HG03439 (cell line): ENCODE results near the gene PTPA.
"Not testable (repeated sequence)": the region's sequence is repeated elsewhere in the genome, so short reads cannot be mapped to it uniquely, and the experiment has no call there.

Experiments used
- ATAC-seq: cut with Tn5 transposase; IDR thresholded peaks from one replicate; pipeline ENCODE4 v1.9.1; 2021; ENCODE audit warnings: mild to moderate bottlenecking, moderate library complexity; ENCODE audit not compliant: unreplicated experiment

The PTPA gene

DNA sequence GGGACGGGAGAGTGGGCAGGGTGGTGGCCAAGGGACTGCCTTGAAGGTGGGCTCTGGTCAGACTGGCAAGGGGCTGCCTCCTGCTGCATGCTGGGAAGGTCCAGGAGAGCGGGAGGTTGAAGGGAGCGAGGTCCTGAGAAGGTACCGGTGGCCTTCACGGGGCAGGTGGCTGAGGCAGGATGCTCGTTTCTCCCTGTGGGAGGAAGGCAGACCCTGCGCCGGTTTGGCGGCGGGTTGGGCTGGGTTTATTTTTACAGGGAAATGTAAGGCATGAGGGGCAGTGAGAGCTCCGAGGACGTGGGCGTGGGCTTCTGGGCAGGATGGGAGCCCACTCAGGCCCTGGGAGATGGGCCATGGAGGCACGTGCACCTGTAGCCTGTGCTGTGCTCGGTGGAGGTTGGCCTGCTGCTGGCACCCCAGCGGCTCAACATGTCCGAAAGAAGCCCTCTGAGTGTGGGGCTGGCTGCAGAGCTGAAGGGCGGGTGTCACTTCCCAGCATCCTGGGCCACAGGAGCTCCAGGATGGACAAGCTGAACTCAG is 39.5 kb downstream of the PTPA start:
- ATAC-seq = no peak

DNA sequence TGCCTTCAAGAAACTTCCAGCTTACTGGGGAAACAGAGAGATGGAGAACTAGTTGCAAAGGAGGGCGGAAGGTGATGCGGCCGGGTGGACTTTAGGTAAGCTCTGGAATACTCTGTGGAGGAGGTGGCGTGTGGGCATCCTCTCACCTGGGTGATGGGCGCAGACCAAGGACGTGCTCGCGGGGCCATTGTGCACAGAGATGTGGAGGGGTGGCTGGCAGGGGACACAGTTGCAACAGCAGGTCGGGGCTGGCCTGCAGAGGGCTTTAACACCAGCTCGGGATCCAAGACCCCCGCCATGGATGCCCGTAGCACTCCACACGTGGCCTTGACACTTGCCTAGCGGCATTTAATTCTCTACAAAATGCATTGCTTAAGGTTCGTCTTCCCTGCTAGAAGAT is 40.3 kb downstream of the PTPA start:
- no peak for ATAC-seq

DNA sequence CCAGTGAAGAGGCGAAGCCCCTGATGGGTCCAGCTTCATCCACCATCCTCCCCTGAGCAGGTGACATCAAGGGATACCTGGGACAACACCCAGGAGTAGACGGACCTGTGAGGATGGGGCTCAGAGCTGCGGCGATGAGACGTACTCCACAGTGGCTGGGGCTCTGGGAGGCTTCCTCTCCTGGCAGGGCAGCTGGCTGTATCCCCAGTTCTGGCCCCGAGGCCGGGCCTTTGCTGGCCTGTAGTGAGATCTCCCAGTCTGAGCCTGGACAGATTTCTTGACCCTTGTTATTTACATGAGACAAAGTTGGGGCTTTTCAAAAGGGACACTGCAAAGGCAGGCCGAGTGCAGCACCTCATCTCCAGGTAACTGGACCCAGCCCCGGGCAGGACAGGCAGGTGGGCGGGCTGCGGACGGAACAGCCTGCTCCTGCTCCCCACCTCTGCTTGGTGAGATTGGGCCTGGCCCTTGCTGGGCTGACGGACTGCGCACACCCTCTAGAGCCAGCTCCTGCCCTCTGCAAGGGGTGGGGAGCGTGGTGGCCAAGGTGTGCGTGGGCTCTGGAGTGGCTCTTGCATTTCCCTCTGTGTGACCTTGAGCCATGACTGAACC is 43.8 kb downstream of the PTPA start:
- no peak for ATAC-seq

DNA sequence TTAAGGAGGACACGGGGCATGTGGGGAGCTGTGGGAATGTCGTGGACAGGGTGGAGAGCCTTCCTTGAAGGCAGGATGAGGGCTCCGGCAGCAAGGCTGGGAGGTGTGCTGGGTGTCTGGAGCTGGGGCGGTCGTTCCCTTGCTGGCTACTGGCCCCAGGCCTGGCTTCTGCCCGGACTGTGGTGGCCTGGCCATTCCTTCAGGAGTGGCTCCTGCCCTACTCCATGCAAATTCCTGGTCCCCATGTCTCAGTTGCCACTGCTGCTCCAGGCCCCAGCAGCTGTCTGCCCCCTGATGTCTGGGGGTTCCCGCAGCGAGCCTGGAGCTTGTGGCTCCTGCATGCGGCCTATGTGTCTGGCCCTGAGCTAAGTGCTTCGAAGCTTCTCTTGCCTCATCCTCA is 44.9 kb downstream of the PTPA start:
- ATAC-seq = no peak

DNA sequence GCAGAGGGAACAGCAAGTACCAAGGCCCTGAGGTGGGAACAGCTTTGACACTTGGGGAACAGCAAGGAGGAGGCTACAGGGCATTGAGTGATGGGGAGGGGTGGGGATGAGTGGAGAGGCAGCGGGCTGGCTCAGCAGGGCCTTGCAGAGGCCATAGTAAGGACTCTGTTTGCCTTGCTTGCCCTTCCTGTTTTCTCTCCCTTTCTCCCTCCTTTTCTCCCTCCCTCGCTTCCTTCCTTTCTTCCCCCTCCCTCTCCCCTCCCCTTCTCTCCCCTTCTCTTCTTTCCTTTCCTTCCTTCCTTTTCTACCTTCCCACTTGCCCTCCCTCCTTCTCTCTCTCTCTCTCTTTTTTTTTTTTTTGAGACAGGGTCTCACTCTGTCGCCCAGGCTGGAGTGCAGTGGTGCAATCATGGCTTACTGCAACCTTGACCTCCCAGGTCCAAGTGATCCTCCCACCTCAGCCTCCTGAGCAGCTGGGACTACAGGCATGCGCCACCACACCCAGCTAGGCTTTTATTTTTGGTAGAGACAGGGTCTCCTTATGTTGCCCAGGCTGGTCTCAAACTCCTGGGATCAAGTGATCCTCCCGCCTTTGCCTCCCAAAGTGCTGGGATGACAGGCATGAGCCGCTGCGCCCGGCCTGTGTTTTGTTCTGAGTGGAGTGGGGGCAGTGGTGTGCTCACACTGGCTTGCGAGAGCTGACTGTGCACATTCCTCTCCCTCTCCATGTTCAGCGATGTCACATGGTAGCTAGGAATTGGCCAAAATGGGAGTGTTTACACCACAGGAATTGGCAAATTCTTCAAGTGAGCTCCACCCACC is 49.7 kb downstream of the PTPA start:
- no peak for ATAC-seq

DNA sequence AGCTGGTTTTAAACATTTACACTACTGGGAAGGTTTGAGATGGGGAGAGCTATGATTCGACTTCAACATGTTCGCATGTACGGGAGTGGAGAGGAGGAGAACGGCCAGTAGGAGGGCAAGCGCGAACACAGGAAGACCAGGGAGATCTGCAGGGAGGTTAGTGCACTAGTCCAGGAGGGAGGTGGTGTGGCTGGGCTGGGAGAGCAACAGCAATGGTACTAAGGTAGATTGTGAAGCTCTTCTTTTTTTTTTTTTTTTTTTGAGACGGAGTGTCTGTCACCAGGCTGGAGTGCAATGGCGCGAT is 50.3 kb downstream of the PTPA start:
- ATAC-seq = no peak

DNA sequence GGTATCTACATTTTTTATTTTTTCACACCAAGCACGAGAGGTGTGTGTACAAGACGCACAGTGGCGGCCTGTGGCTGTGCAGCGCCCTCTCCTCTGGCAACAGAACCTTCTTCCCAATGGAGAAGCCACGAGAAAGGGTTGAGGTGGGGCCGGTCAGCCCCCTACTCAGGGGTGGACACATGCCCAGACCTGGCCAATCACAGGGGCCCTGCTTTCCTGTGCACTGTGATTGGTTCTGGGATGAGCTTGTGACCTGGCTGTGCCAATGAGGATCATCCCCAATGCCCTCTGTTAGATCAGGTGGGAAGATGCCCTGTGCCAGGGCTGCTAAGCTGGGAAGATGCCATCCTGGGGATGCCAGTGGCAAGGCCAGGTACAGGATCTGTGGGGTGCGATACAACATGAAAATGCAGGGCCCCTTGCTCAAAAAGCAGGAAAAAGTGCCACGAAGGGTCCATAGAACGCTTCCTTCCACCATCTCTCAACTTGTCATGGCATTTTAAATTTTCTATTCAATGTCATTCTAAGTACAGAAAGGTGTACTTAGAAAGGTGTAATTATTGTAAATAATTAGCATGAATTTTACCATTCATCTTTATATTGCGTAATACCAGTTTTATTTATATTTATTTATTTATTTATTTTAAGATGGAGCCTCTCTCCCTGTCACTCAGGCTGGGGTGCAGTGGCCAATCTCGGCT is 51.4 kb downstream of the PTPA start:
- no peak for ATAC-seq

DNA sequence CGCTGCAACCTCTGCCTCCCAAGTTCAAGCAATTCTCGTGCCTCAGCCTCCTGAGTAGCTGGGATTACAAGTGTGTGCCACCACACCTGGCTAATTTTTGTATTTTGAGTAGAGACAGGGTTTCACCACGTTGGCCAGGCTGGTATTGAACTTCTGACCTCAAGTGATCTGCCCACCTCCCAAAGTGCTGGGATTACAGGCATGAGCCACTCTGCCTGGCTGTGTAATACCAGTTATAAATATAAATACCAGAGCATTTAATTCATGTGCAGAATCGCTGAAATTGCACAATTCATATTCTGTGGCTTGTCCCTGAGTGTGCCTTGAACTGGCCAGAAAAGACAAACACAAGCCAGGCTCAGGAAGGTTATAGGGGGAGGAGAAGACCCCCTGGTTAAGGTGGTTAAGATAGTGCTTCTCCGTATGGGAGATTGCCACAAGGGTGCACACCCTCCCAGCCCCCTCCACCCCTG is 52.0 kb downstream of the PTPA start:
- not testable (repeated sequence) for ATAC-seq

DNA sequence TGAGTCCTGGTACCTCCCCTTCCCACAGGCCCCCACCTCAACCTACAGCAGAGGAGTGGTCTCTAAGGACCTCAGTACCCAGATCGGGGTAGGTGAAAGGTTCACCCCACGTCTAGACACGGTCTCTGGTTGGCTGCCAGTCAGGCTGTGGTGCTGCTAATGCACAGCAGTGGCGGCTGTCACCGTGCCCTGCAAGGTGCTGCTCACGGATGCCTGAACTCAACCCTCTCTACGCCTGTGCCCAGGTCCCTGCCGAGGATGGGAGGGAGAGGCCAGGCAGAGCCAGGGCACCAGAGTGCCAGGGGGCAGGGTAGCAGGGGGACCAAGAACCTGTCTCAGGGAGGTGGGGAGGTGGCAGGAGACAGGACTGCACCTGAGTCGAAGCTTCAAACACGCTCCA is 52.5 kb downstream of the PTPA start:
- no peak for ATAC-seq

DNA sequence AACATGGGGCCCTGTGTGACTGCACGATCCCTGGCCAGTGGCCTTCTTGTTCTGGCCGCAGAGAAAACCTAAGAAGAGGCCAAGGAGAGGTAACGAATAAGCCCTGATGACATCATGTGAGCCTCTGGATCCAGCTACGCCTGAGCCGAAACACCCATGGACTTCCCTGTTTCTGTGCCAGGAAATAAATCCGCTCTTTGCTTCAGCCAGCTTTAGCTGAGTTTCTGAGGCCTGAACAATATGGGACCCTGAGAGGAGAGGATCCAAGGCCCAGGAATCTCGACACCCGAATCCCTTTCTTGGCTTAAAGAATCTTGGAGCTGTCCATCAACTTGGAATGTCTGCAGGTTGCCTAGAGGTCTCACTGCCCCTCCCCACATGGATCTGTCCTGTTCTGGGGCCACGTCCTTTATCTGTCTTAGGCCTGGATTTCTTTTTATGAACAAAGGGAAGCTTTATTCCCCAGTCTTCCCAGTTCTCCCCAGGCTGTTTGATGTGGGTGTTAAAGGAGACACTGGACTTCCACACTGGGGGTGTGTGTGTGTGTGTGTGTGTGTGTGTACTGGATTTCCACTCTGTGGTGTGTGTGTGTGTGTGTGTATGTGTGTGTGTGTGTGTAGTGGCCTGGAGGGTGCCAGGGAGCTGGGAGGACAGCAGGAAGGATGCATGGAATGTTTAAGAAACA is 53.2 kb downstream of the PTPA start:
- ATAC-seq = no peak

DNA sequence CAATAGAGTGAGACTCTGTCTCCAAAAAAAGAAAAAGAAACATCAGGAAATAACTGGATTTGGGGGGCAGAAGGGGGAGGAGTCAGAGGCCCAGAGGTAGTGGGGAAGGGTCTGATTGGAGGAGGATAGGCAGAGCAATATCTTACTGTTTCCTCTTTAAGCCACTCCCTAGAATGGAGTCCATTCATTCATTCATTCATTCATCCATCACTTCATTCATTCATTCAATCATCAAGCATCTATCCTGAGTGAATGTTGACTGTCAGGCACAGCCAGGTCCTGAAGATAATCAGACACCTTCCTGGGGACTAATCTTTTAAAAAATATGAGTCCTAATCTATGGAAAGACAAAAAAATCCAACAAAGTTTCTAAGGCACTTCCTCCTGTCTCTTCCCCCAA is 54.0 kb downstream of the PTPA start:
- ATAC-seq = no peak

DNA sequence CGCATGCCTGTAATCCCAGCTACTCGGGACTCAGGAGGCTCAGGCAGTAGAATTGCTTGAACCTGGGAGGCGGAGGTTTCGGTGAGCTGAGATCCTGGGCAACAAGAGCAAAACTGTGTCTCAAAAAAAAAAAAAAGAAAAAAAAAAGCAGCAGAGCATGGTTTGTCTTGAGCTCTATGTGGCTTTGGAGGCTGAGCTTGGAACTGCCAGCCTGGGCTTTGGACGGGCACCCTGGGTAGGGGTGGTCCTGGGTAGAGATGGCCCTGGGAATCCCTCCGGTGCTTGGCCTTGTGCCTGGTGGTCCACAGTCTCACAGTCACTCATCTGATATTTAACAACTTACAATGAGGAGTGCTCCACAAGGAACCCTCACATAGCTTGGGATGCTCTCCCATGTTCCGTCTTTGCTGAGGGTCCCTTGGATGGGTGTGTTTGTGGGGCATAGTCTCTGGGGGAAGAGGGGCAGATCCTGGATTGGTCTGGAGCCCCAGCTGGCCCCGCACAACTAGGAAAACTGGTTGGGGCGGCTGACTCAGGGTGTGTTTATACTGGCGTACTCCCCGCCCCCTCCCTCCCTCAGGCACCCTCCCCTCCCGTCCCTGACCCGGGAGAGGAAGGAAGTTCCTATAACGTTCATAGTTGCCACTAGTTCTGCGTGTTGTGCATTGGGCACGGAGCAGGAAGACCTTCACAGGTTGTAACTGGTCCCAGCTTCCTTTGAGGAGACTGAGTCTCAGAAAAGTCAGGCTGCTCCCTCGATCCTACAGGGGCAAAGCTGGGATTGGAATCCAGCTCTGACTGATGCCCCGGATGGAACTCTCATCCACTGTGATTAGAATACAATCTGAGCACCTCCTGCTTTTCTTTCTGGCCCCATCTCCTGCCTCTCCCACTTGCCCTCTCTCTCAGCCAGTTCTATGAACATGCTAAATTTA is 55.7 kb downstream of the PTPA start:
- no peak for ATAC-seq

DNA sequence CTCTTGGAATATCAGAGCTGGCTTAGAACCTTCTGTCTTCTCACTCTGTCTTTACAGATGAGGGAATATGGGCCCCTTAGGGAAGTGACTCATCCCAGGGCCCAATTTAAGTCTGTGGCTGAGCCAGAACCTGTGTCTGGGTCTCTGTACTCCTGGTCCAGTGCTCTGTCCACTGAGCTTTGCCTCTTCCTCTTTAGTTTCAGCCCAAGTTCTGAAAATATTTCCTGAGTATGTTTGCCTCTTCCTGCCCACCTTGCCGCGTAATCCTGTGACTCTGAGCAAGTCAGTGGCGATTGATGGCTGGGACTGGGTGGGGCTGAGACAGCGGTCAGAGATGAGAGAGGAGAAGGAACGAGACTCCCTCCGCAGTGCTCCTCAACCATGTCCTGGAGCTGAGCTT is 59.0 kb downstream of the PTPA start:
- ATAC-seq = no peak

DNA sequence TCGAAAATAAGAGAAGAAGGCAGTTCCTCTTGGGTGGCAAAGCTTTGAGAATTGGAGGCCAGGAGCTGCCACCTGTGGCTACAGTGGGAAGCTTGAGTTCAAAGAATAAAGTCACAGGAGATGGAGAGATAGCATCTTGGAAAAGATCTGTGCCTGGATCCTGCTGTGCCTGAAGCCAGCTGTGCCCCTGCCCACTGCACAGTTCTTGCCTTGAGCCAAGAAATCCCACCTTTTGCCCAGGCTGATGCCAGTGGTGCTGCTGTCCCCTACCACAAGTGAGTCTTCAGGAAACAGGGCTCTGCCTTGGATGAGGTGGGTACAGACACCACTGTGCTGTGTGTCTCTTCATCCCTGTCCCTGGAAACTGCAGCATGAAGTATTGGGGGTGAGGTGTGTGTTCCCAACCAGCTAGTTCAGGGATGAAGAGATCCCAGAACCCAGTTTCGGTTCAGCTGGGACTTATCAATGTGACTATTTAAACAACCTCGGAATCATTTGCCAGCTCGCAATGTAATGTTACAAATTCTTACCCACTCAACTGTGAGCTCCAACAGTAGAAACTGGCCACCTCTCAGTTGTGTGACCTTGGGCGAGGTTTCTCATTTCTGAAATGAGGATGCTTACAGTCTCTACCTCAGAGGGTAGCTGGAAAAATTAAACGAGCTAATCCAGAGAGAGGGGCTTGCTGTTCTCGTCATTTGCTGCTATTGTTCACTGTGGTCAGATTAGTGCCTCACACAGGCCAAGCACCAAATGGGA is 61.0 kb downstream of the PTPA start:
- ATAC-seq = no peak

DNA sequence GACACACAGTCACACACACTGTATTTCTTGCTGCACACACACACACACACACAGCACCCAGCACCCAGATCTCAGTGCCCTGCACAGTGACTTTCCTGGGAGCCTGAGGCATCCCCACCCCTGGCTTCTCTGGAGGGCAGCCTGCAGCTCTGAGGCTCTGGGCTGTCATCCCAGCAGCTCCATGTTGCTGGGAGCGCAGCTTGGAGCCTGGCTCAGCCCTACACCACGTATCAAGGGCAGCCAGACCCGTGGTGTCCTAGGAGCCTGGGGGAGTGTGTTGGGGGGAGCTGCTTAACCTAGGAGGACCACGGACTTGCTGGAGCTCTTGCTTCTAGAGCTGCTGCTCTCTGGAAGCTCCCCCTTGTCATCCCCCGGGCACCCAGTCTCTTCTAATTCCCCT is 61.6 kb downstream of the PTPA start:
- no peak for ATAC-seq

DNA sequence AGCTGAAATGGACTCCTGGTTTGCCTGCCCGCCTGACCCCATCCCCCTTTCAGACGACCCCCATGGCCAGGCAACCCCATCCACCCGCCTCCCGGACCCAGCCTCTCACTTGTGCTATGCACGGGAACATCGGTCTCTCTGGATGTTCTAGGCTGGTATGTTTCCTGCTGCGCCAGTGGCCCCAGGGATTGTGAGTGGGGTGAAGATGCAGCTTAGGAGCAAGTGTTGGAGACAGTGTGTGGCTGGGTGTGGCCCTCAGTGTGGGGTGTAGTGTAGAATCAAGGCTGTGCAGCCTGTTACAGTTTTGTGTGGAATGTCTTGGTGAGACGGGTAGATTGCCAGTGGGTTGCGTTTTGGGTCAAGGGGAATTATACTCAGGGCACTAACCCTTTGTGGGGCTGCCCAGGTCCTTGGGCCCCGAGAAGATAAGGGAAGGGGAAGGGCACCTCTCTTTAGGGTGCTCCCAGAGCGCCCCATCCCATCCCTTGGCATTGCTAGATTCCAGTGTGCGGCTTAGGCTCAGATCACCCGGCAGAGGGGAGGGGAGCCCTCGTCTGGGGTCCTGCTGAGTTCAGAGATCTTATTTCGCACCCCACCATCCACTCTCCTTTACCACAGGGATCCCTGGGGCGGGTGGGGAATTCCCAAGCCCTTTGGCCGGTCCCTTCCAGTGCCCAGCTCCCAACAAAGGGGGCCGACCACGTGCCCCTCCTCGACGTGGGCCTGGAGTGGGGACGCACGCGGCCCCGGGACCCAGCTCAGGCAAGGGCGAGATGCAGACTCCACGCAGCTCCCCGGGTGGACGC is 62.3 kb downstream of the PTPA start:
- no peak for ATAC-seq

DNA sequence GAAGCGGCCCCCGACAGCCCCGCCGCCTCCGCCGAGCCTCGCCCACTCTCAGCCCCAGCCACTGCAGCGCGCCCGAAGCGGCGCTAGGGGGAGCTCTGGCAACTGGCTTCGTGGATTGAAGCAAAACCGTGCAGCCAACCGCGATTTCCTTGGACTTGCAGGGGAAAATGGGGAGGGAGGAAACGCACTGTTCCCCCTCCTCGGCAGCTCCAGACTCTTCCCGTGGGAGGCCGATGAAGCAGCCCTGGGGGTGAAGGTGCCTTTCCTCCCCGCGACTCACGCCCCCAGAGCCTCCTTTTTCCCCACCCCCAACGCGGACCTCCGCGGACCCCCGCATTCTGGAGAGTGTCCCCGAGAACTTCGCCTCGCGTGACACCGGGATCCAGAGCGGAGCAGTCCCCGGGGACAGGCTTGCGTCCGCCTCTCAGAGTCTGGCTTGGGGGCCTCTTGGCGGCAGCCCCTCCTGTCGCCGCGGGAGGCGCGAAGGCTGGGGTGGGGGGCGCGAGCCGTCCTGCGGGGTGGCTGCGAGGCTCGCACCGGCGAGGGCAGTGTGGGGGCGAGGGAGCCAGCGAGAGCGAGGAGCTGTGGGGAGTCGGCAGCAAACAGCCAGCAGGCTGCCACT is 63.0 kb downstream of the PTPA start:
- ATAC-seq = no peak
